Type B pancreatic cell (in vitro differentiated cells): ENCODE data around the gene TSPO2. TPM values are rescaled to one million over a fixed set of nuclear protein-coding genes. Genes with fewer than 3 reads are reported as not detected.

ENCODE experiments used
- DNase-seq: peaks from one replicate; pipeline ENCODE4 v3.0.0; 2021; ENCODE audit warnings: mixed read lengths; ENCODE audit not compliant: unreplicated experiment; ENCODE audit errors: extremely low spot score
- H3K27ac Mint-ChIP-seq: 2 replicates; pipeline ENCODE4 v1.8.0; 2021; ENCODE audit warnings: mild to moderate bottlenecking, mixed read lengths
- H3K27me3 Mint-ChIP-seq: 2 replicates; pipeline ENCODE4 v1.8.0; 2021; ENCODE audit warnings: mixed read lengths
- H3K36me3 Mint-ChIP-seq: 2 replicates; pipeline ENCODE4 v1.8.0; 2021; ENCODE audit warnings: mixed read lengths
- H3K4me1 Mint-ChIP-seq: one replicate; pipeline ENCODE4 v1.8.0; 2021; ENCODE audit warnings: mixed read lengths; ENCODE audit not compliant: unreplicated experiment
- H3K4me3 Mint-ChIP-seq: 2 replicates; pipeline ENCODE4 v1.8.0; 2021; ENCODE audit warnings: mild to moderate bottlenecking, mixed read lengths
- H3K9me3 Mint-ChIP-seq: 2 replicates; pipeline ENCODE4 v1.8.0; 2021; ENCODE audit warnings: mixed read lengths
- CTCF ChIP-seq: fragments of 200-600 bp; sonication (generic); conservative IDR thresholded peaks from 2 replicates; pipeline ENCODE4 v1.5.0; 2021; ENCODE audit warnings: antibody characterized with exemption, mild to moderate bottlenecking
- total RNA-seq: library from RNA; stranded (reverse); gene quantifications from 2 replicates; pipeline ENCODE4 v1.2.1, GENCODE V29; 2021; ENCODE audit warnings: low replicate concordance

Gene TSPO2
- total RNA-seq, 1 donor from 2014 or later, result not detected

DNA sequence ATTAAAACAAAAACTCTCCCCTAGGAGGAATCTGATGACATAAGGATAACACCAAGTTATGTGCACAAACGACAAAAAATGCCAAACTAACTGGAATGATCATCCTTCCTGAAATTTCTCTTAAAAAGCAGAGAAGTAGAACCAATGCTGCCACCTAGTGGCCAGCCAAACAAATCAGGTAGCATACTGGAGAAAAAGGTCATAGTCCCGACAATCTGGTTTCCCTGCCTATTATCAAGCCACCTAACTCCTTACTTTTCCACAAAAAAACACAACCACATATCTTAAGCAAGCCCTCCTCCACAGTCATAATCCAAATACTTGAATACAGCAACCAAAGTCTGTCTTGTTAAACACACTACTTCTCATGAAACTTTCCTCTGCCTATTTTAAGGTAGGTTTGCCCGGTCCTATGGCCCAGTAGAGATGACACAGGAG lies 24.6 kb downstream of the TSPO2 start:
- Mint-ChIP-seq H3K27ac (peak overlapping the region; percentile 61), H3K27me3 (no peaks in the 10 kb centered on the region), H3K36me3 (no peaks in the 10 kb centered on the region), H3K4me1 (peaks cover 10% of the 10 kb centered on the region), H3K4me3 (peak overlapping the region; percentile 11), H3K9me3 (no peaks in the 10 kb centered on the region)
- DNase-seq, result no peak
- peak; percentile 92 for TF ChIP-seq CTCF

DNA sequence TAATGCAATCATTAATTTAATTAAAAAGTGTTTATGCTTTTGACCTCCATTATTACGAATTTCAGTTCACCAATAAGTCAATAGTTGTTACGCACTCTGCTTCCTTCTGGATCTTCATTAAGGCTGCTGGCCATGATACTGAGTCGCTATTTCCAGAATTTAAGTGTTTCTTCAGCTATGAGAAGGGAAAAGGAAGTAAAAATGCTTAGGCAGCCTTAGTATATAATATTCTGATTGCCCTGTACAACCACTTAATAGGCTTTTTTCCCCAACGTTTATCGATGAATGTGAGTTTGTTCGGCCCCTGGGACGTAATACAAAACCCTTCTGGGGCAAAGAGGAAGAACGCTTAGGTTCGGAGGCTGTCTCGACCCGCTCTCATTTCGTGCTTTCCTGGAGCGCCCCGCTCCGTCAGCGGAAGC lies 29.2 kb downstream of the TSPO2 start:
- no peaks in the 10 kb centered on the region for H3K36me3 Mint-ChIP-seq
- peaks cover 25% of the 10 kb centered on the region for H3K4me1 Mint-ChIP-seq
- no peaks in the 10 kb centered on the region for H3K27me3 Mint-ChIP-seq
- H3K9me3 Mint-ChIP-seq, result no peaks in the 10 kb centered on the region
- peak overlapping the region; percentile 99 for H3K27ac Mint-ChIP-seq
- H3K4me3 Mint-ChIP-seq, result peak overlapping the region; percentile 96
- no peak for DNase-seq
- TF ChIP-seq CTCF, result peak; percentile 26

- Mint-ChIP-seq H3K27ac (peak within 1 kb of the TSS; percentile 99), H3K36me3 (no peaks in the 10 kb centered on the region), H3K4me3 (peak within 1 kb of the TSS; percentile 96), H3K4me1 (peaks cover 19% of the 10 kb centered on the region), H3K9me3 (no peaks in the 10 kb centered on the region), H3K27me3 (no peaks in the 10 kb centered on the region)
- TF ChIP-seq CTCF, result no peak
- DNase-seq, result peak; percentile 100
These were observed 29.9 kb downstream of the TSPO2 start, which contains the start of gene OARD1 for GRCh38 chr6:41071923-41072835. TSS of gene OARD1 (minus strand) at chr6:41072356. CDS start at chr6:41071634, 722 bp downstream.

DNA sequence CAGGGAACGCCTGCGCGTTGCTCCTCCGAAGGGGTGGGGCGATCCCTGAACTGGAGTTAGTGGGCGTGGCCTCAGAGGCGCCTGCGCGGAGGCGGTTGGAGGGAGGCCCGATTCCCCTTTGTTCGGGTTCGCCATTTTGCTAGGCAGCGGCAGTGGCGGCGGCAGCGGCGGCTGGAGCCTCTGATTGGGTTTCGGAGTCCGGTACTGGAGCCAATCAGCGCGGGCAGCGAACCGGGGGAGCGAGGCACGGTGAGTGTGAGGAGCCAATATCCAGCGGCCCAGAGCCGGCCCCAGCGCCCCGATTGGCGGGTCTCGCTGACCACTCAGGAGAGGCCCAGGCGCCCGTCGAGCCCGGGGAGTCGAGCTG lies 30.6 kb downstream of the TSPO2 start, which contains the start of gene NFYA:
Gene NFYA, plus strand, starts transcription at position 139 of the 367 bp plus-strand sequence. CDS start 6,116 bp downstream, outside the sequence.
- Mint-ChIP-seq H3K4me1 (peaks cover 19% of the 10 kb centered on the region), H3K27me3 (no peaks in the 10 kb centered on the region), H3K4me3 (peak within 1 kb of the TSS; percentile 96), H3K36me3 (no peaks in the 10 kb centered on the region), H3K27ac (peak within 1 kb of the TSS; percentile 99), H3K9me3 (no peaks in the 10 kb centered on the region)
- peak; percentile 100 for DNase-seq
- TF ChIP-seq CTCF, result no peak

DNA sequence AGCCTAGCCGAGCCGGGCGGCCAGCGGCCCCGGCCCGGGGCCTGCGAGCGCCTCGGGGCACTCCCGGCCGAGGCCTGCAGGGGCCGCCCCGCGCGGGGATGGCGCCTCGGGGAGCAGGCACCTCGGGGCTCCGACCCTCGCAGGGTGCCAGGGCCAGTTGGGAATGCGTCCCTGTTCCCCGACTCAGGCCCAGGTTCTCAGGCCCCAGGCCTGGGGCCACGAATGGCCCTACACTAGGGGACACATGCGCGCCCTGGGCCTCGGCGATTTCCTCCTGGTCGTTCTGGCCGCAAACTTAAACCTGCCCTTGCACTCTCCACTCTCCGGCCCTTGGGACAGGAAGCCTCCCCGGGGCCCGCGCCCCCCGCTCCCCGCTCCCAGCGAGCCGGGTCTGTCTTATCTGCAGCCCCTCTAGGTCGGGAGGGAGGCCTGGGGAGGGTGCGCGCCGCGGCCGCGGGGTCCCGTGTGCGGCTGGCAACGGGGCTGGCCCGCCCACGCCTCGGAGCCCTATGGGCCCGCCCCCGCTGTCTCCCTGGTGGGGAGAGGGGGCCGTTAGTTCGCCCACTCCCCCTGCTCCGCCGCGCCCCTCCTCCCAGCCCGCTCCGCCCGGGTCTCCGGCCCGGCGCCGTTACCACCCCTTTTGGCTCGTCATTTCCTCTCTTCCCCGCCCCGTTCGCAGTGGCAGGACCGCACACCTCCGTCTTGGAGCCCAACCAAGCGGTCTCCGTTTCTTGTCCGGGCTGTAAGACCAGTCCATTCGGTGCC lies 31.1 kb downstream of the TSPO2 start:
- peak; percentile 71 for TF ChIP-seq CTCF
- DNase-seq, result peak; percentile 93
- Mint-ChIP-seq H3K27ac (peak overlapping the region; percentile 99), H3K27me3 (no peaks in the 10 kb centered on the region), H3K4me3 (peak overlapping the region; percentile 91), H3K4me1 (peaks cover 19% of the 10 kb centered on the region), H3K9me3 (no peaks in the 10 kb centered on the region), H3K36me3 (peaks cover 3% of the 10 kb centered on the region)
